ENCODE measurements around the gene DMD.
A peak's percentile ranks its signal among the peaks of the same experiment; 100 is the strongest.

The DMD gene

GRCh38 chrX:31603411-31604120 is 1607.8 kb downstream of the DMD start:
- DNase-seq (ENCODE audit: low read depth), result peak; percentile 11
- H3K4me3 ChIP-seq (ENCODE audit: control insufficient read depth, low read depth, low read length), result no peak overlapping the region
- TF ChIP-seq, protein P1, sequence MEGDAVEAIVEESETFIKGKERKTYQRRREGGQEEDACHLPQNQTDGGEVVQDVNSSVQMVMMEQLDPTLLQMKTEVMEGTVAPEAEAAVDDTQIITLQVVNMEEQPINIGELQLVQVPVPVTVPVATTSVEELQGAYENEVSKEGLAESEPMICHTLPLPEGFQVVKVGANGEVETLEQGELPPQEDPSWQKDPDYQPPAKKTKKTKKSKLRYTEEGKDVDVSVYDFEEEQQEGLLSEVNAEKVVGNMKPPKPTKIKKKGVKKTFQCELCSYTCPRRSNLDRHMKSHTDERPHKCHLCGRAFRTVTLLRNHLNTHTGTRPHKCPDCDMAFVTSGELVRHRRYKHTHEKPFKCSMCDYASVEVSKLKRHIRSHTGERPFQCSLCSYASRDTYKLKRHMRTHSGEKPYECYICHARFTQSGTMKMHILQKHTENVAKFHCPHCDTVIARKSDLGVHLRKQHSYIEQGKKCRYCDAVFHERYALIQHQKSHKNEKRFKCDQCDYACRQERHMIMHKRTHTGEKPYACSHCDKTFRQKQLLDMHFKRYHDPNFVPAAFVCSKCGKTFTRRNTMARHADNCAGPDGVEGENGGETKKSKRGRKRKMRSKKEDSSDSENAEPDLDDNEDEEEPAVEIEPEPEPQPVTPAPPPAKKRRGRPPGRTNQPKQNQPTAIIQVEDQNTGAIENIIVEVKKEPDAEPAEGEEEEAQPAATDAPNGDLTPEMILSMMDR (conservative IDR thresholded peaks at IDR 0.05; ENCODE audit: control insufficient read depth, insufficient read depth, low read depth, low read length), result no peak

DNA sequence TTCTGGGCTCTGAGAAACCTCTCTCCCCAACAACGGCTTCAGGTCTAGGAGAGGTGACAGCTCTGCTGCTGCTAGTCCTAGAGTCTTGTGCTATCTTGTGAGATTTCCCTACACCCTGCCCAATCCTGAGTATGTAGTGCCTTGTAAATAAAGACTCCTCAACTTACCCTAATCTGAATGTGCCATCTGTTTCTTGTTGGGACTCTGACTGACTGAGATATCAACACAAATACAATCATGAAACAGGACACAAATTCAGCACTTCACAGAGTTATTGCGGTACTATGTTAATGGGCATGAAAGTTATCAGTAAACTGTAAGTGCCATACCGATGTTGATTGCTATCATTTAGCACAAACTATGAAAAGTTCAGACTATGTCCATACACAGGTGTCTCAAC is 1610.5 kb downstream of the DMD start:
- H3K4me3 ChIP-seq (ENCODE audit: control insufficient read depth, low read depth, low read length), result no peak overlapping the region
- DNase-seq (ENCODE audit: low read depth), result no peak
- TF ChIP-seq, protein P1 (conservative IDR thresholded peaks at IDR 0.05; ENCODE audit: control insufficient read depth, insufficient read depth, low read depth, low read length), result no peak

- no peak for DNase-seq (ENCODE audit: low read depth)
- TF ChIP-seq, protein P1 (conservative IDR thresholded peaks at IDR 0.05; ENCODE audit: control insufficient read depth, insufficient read depth, low read depth, low read length), result no peak
- H3K4me3 ChIP-seq (ENCODE audit: control insufficient read depth, low read depth, low read length), result no peak overlapping the region
Measured at GRCh38 chrX:31593353-31593752, 1618.0 kb downstream of the DMD start.

DNA sequence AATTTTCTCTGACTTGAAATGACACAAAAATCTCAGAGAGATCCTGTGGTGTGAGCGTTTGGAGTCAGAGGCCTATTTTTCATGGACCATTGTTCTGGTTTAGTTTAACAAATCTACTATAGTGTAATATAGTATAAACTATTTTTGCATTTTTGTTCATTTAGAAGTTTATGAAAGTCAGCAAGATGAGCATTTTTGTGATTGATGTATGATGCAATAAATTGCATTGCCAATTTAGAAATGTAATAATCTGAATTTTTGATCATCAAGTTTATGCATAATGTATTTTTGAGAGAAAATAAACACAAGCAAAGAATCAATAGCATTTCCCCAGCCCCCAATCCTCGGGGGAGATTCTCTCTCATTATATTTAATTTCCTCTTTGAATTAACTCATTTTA is 1620.0 kb downstream of the DMD start:
- H3K4me3 ChIP-seq (ENCODE audit: control insufficient read depth, low read depth, low read length), result no peak overlapping the region
- DNase-seq (ENCODE audit: low read depth), result no peak
- TF ChIP-seq, protein P1 (conservative IDR thresholded peaks at IDR 0.05; ENCODE audit: control insufficient read depth, insufficient read depth, low read depth, low read length), result no peak

GRCh38 chrX:31590581-31591114 is 1620.7 kb downstream of the DMD start:
- no peak overlapping the region for H3K4me3 ChIP-seq (ENCODE audit: control insufficient read depth, low read depth, low read length)
- peak; percentile 52 for DNase-seq (ENCODE audit: low read depth)
- TF ChIP-seq, protein P1 (conservative IDR thresholded peaks at IDR 0.05; ENCODE audit: control insufficient read depth, insufficient read depth, low read depth, low read length), result no peak

DNA sequence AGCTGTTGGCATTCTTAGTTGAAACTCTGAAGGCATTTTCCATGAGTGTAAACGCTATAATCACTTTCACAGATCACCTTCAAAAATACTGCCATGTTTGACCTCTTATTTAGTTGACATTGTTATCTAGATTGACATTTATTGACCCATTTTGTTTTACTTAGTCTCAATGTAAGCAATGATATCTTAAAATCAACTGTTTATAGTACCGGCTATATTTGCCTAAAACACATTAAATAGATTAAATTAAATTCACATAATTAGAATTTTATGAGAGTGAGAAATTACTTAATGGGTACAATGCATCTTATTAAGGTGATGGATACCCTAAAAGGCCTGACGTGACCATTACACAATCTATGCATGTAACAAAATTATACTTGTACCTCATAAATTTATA is 1621.8 kb downstream of the DMD start:
- no peak overlapping the region for H3K4me3 ChIP-seq (ENCODE audit: control insufficient read depth, low read depth, low read length)
- TF ChIP-seq, protein P1 (conservative IDR thresholded peaks at IDR 0.05; ENCODE audit: control insufficient read depth, insufficient read depth, low read depth, low read length), result no peak
- DNase-seq (ENCODE audit: low read depth), result no peak

Data from fibroblast of mammary gland (primary cell).